IMR-90 (cell line): ENCODE data around the gene CTPS1. TPM values are rescaled to one million over a fixed set of nuclear protein-coding genes. Genes with fewer than 3 reads are reported as not detected.

Source experiments
- ATAC-seq: fragments of 200-7000 bp; cut with Tn5 transposase; 2 replicates; pipeline ENCODE4 v1.9.1; 2020; ENCODE audit warnings: low read depth, mild to moderate bottlenecking, moderate library complexity
- BruUV-seq: library from RNA; stranded (reverse); fragments of 400-500 nt; replicated peaks from 2 replicates; lab custom pipeline; 2021; lab: Mats Ljungman, UMichigan
- CTCF ChIA-PET: fragments of 300-600 bp; formaldehyde crosslinking; extraction: SDS; loops from one replicate; lab custom pipeline; 2021; ENCODE audit warnings: antibody characterized with exemption; lab: Yijun Ruan, JAX
- POLR2A ChIA-PET: fragments of 300-600 bp; sonication (Branson Sonifier 250); formaldehyde crosslinking; loops from one replicate; lab custom pipeline; 2022; ENCODE audit warnings: antibody characterized with exemption; ENCODE audit not compliant: unreplicated experiment; lab: Charles Lee
- DNase-seq: peaks from one replicate; pipeline ENCODE4 v3.0.0; 2013
- H2AFZ ChIP-seq: replicated peaks from 2 replicates; pipeline ENCODE3; 2013; ENCODE audit warnings: low read length, mild to moderate bottlenecking; ENCODE audit not compliant: poor library complexity
- H2AK5ac ChIP-seq: 2 replicates; pipeline ENCODE4 v1.6.1; 2013; ENCODE audit warnings: low read depth, low read length, inconsistent platforms
- H2AK9ac ChIP-seq: replicated peaks from 2 replicates; pipeline ENCODE3; 2013; ENCODE audit warnings: mild to moderate bottlenecking, low read depth, low read length, moderate library complexity; ENCODE audit not compliant: poor library complexity
- H2BK120ac ChIP-seq: 2 replicates; pipeline ENCODE4 v1.6.1; 2013; ENCODE audit warnings: low read depth, low read length, inconsistent platforms
- H2BK15ac ChIP-seq: 3 replicates; pipeline ENCODE4 v1.6.1; 2013; ENCODE audit warnings: low read depth, low read length, inconsistent platforms
- H2BK20ac ChIP-seq: 2 replicates; pipeline ENCODE4 v1.6.1; 2013; ENCODE audit warnings: low read depth, mild to moderate bottlenecking, inconsistent platforms, low read length, moderate library complexity
- H2BK5ac ChIP-seq: 2 replicates; pipeline ENCODE4 v1.6.1; 2013; ENCODE audit warnings: mild to moderate bottlenecking, low read depth, low read length, inconsistent platforms; ENCODE audit not compliant: poor library complexity, severe bottlenecking
- H3K14ac ChIP-seq: replicated peaks from 2 replicates; pipeline ENCODE4 v1.6.1; 2013; ENCODE audit warnings: low read depth, low read length, inconsistent platforms
- H3K18ac ChIP-seq: 2 replicates; pipeline ENCODE4 v1.6.1; 2013; ENCODE audit warnings: low read depth, low read length, control low read depth
- H3K23ac ChIP-seq: 2 replicates; pipeline ENCODE4 v1.6.1; 2013; ENCODE audit warnings: low read depth, low read length, inconsistent platforms
- H3K27ac ChIP-seq: 2 replicates; pipeline ENCODE4 v1.5.1; 2013; ENCODE audit warnings: mild to moderate bottlenecking, control low read depth, low read length; ENCODE audit not compliant: insufficient read depth
- H3K27me3 ChIP-seq: 2 replicates; pipeline ENCODE4 v1.6.1; 2013; ENCODE audit warnings: low read length; ENCODE audit not compliant: control insufficient read depth, insufficient read depth
- H3K36me3 ChIP-seq: 2 replicates; pipeline ENCODE4 v1.6.1; 2013; ENCODE audit warnings: low read length, mixed read lengths; ENCODE audit not compliant: control insufficient read depth, insufficient read depth
- H3K4ac ChIP-seq: 2 replicates; pipeline ENCODE4 v1.6.1; 2013; ENCODE audit warnings: low read depth, low read length, inconsistent platforms
- H3K4me1 ChIP-seq: 2 replicates; pipeline ENCODE4 v1.6.1; 2013; ENCODE audit warnings: low read length, mixed read lengths; ENCODE audit not compliant: control insufficient read depth, insufficient read depth
- H3K4me2 ChIP-seq: 2 replicates; pipeline ENCODE4 v1.6.1; 2013; ENCODE audit warnings: low read depth, mild to moderate bottlenecking, control low read depth, low read length, moderate library complexity
- H3K4me3 ChIP-seq: 2 replicates; pipeline ENCODE4 v1.5.1; 2013; ENCODE audit warnings: low read depth, mild to moderate bottlenecking, control low read depth, low read length, moderate library complexity; ENCODE audit not compliant: insufficient read depth
- H3K56ac ChIP-seq: 2 replicates; pipeline ENCODE4 v1.6.1; 2013; ENCODE audit warnings: low read length, inconsistent platforms; ENCODE audit not compliant: insufficient read depth; ENCODE audit errors: extremely low read depth
- H3K79me1 ChIP-seq, 2 experiments: 2 replicates each; pipeline ENCODE4 v1.6.1; 2013; ENCODE audit warnings: low read length in 2 of 2, inconsistent platforms in 1 of 2, low read depth in 1 of 2
- H3K9ac ChIP-seq: 2 replicates; pipeline ENCODE4 v1.6.1; 2013; ENCODE audit warnings: low read depth, low read length, control low read depth
- H3K9me1 ChIP-seq: 2 replicates; pipeline ENCODE4 v1.6.1; 2013; ENCODE audit warnings: low read length, inconsistent platforms; ENCODE audit not compliant: insufficient read depth
- H3K9me3 ChIP-seq: 2 replicates; pipeline ENCODE4 v1.6.1; 2013; ENCODE audit warnings: low read length; ENCODE audit not compliant: control insufficient read depth, insufficient read depth
- H4K20me1 ChIP-seq: 2 replicates; pipeline ENCODE4 v1.6.1; 2013; ENCODE audit warnings: low read length, inconsistent platforms; ENCODE audit not compliant: insufficient read depth
- H4K5ac ChIP-seq: 2 replicates; pipeline ENCODE4 v1.6.1; 2013; ENCODE audit warnings: mild to moderate bottlenecking, low read depth, low read length, control low read depth
- H4K8ac ChIP-seq, 2 experiments: 2 replicates each; pipeline ENCODE4 v1.6.1; 2013; ENCODE audit warnings: low read depth in 2 of 2, low read length in 2 of 2, control low read depth in 1 of 2, inconsistent platforms in 1 of 2
- H4K91ac ChIP-seq: 2 replicates; pipeline ENCODE4 v1.6.1; 2013; ENCODE audit warnings: low read depth, low read length, inconsistent platforms; ENCODE audit not compliant: insufficient read depth
- BHLHE40 ChIP-seq: fragments of 150-350 bp; IDR thresholded peaks from 2 replicates; pipeline ENCODE4 v1.6.1; 2016; ENCODE audit warnings: mild to moderate bottlenecking, low read depth, low read length
- CEBPB ChIP-seq: IDR thresholded peaks from 2 replicates; pipeline ENCODE4 v1.6.1; 2012; ENCODE audit warnings: low read depth, low read length, improper control_type of control experiment
- CHD1 ChIP-seq: IDR thresholded peaks from 2 replicates; pipeline ENCODE4 v1.6.1; 2012; ENCODE audit warnings: low read depth, low read length, improper control_type of control experiment
- FOS ChIP-seq: fragments of 150-350 bp; IDR thresholded peaks from 2 replicates; pipeline ENCODE4 v1.6.1; 2016; ENCODE audit warnings: low read depth, low read length
- MAFK ChIP-seq: IDR thresholded peaks from 2 replicates; pipeline ENCODE4 v1.6.1; 2012; ENCODE audit warnings: low read depth, low read length, improper control_type of control experiment
- MAZ ChIP-seq: IDR thresholded peaks from 2 replicates; pipeline ENCODE4 v1.6.1; 2012; ENCODE audit warnings: low read depth, mild to moderate bottlenecking, low read length, improper control_type of control experiment, moderate library complexity, borderline replicate concordance
- MXI1 ChIP-seq: IDR thresholded peaks from 2 replicates; pipeline ENCODE4 v1.6.1; 2012; ENCODE audit warnings: low read depth, mild to moderate bottlenecking, low read length, moderate library complexity, borderline replicate concordance
- NFE2L2 ChIP-seq: fragments of 150-350 bp; IDR thresholded peaks from 2 replicates; pipeline ENCODE4 v1.6.1; 2016; ENCODE audit warnings: low read depth, mild to moderate bottlenecking, low read length
- POLR2A ChIP-seq: IDR thresholded peaks from 2 replicates; pipeline ENCODE4 v1.6.1; 2012; ENCODE audit warnings: mild to moderate bottlenecking, low read depth, low read length
- RAD21 ChIP-seq: IDR thresholded peaks from 2 replicates; pipeline ENCODE4 v1.6.1; 2012; ENCODE audit warnings: low read length, improper control_type of control experiment
- RCOR1 ChIP-seq: IDR thresholded peaks from 2 replicates; pipeline ENCODE4 v1.6.1; 2012; ENCODE audit warnings: mild to moderate bottlenecking, low read length, improper control_type of control experiment; ENCODE audit not compliant: insufficient replicate concordance
- RFX5 ChIP-seq: IDR thresholded peaks from 2 replicates; pipeline ENCODE4 v1.8.0; 2012; ENCODE audit warnings: low read depth, mild to moderate bottlenecking, low read length, moderate library complexity
- SMC3 ChIP-seq: fragments of 150-350 bp; IDR thresholded peaks from 2 replicates; pipeline ENCODE4 v1.6.1; 2016; ENCODE audit warnings: low read depth, mild to moderate bottlenecking, antibody characterized with exemption, low read length, moderate library complexity
- USF2 ChIP-seq: fragments of 150-350 bp; IDR thresholded peaks from 2 replicates; pipeline ENCODE4 v1.6.1; 2017; ENCODE audit warnings: mild to moderate bottlenecking, antibody characterized with exemption, low read length, low read depth
- WGBS, 2 experiments: methylation state at CpG; one replicate each; pipeline versions ENCODE4 v1.1.5 to v1.1.7; 2013; ENCODE audit warnings: missing lambda C conversion rate in 2 of 2; ENCODE audit not compliant: insufficient read length in 1 of 2; ENCODE audit errors: extremely low coverage in 2 of 2; 5-methylcytosine and 5-hydroxymethylcytosine counted together
- dilution Hi-C: fragments of 300-500 bp; cut with HindIII; formaldehyde crosslinking; loops from one replicate; pipeline ENCODE4 v1.14.3; 2018; ENCODE audit warnings: low sequenced_read_pairs; ENCODE audit not compliant: unreplicated experiment
- in situ Hi-C: fragments of 300-500 bp; cut with MboI; formaldehyde crosslinking; loops from 3 replicates; pipeline ENCODE4 v1.14.3; 2019; ENCODE audit warnings: low sequenced_read_pairs, inconsistent platforms, mixed read lengths
- intact Hi-C: fragments of 100-400 bp; cut with micrococcal nuclease; formaldehyde crosslinking; loops from 2 replicates; pipeline ENCODE4 v1.10.0; 2022
- polyA plus RNA-seq, 3 experiments: library from polyadenylated mRNA; depleted of rRNA; stranded (reverse); fragments of >200 nt; gene quantifications; 2 replicates each; pipeline ENCODE4 v1.2.3, GENCODE V29; 2012; ENCODE audit warnings: low replicate concordance in 1 of 3
- total RNA-seq: library from RNA; depleted of rRNA; stranded (reverse); fragments of >200 nt; gene quantifications from 2 replicates; pipeline ENCODE4 v1.2.3, GENCODE V29; 2012
- TF ChIP-seq, protein P1 (sequence below): fragments of 150-350 bp; IDR thresholded peaks from 2 replicates; pipeline ENCODE4 v1.6.1; 2016; ENCODE audit warnings: low read depth, mild to moderate bottlenecking, low read length, moderate library complexity, borderline replicate concordance
- TF ChIP-seq, protein P2 (sequence below): conservative IDR thresholded peaks from 2 replicates; pipeline ENCODE4 v1.5.1; 2012; ENCODE audit warnings: mild to moderate bottlenecking, low read depth, low read length, improper control_type of control experiment

The CTPS1 gene
- total and polyA plus RNA-seq, 2 of the 4 experiments (the other 2 are of a cell fraction): 40.4 to 41.0 TPM

- H3K27ac ChIP-seq: no peak overlapping the region
- no peak overlapping the region for H3K56ac ChIP-seq
- WGBS, 2 experiments: 91% methylated on average over 10 of the region's 17 CpGs; no CpG with 5 or more reads in 1 of the 2 experiments
- DNase-seq (no peak), ATAC-seq (no peak)
- no peak overlapping the region for H2AFZ ChIP-seq
- H3K79me1 ChIP-seq: no peaks in the 10 kb centered on the region
- H3K27me3 ChIP-seq: no peaks in the 10 kb centered on the region
- H2BK20ac ChIP-seq: no peak overlapping the region
- H4K91ac ChIP-seq: no peak overlapping the region
- H2BK15ac ChIP-seq: no peak overlapping the region
- no peak overlapping the region for H2AK9ac ChIP-seq
- H3K9ac ChIP-seq: no peak overlapping the region
- no peak overlapping the region for H3K4me3 ChIP-seq
- BruUV-seq: no TSS peak
- CTCF ChIA-PET: no interaction called here
- peaks cover 9% of the 10 kb centered on the region; the same call in 1 of the 2 replicates for H4K20me1 ChIP-seq
- H3K4me2 ChIP-seq: no peak overlapping the region
- no peak overlapping the region for H2BK120ac ChIP-seq
- in situ Hi-C loops (no loop called here), dilution Hi-C loops (no loop called here), intact Hi-C loops (loop anchor here (5.0 kb wide), 1 partner anchor 412 kb away; no protein-coding TSS in a partner anchor)
- POLR2A ChIA-PET: no interaction called here
- H3K14ac ChIP-seq: no peak overlapping the region
- no peak overlapping the region for H3K18ac ChIP-seq
- H3K4me1 ChIP-seq: peaks cover 5% of the 10 kb centered on the region
- H2BK5ac ChIP-seq: no peak overlapping the region
- no peak overlapping the region for H2AK5ac ChIP-seq
- H3K9me3 ChIP-seq: no peaks in the 10 kb centered on the region
- H4K8ac ChIP-seq: no peak overlapping the region
- peaks cover 14% of the 10 kb centered on the region for H3K9me1 ChIP-seq
- H3K36me3 ChIP-seq: peaks cover 14% of the 10 kb centered on the region
- H4K5ac ChIP-seq: no peak overlapping the region
- TF ChIP-seq MXI1 (no peak), USF2 (no peak), RAD21 (no peak), CEBPB (no peak), RCOR1 (no peak), BHLHE40 (no peak), RFX5 (no peak), SMC3 (no peak), CHD1 (no peak), MAZ (no peak), MAFK (no peak), FOS (no peak), POLR2A (no peak), NFE2L2 (no peak)
- TF ChIP-seq, protein P1, sequence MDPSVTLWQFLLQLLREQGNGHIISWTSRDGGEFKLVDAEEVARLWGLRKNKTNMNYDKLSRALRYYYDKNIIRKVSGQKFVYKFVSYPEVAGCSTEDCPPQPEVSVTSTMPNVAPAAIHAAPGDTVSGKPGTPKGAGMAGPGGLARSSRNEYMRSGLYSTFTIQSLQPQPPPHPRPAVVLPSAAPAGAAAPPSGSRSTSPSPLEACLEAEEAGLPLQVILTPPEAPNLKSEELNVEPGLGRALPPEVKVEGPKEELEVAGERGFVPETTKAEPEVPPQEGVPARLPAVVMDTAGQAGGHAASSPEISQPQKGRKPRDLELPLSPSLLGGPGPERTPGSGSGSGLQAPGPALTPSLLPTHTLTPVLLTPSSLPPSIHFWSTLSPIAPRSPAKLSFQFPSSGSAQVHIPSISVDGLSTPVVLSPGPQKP: no peak
- TF ChIP-seq, protein P2, sequence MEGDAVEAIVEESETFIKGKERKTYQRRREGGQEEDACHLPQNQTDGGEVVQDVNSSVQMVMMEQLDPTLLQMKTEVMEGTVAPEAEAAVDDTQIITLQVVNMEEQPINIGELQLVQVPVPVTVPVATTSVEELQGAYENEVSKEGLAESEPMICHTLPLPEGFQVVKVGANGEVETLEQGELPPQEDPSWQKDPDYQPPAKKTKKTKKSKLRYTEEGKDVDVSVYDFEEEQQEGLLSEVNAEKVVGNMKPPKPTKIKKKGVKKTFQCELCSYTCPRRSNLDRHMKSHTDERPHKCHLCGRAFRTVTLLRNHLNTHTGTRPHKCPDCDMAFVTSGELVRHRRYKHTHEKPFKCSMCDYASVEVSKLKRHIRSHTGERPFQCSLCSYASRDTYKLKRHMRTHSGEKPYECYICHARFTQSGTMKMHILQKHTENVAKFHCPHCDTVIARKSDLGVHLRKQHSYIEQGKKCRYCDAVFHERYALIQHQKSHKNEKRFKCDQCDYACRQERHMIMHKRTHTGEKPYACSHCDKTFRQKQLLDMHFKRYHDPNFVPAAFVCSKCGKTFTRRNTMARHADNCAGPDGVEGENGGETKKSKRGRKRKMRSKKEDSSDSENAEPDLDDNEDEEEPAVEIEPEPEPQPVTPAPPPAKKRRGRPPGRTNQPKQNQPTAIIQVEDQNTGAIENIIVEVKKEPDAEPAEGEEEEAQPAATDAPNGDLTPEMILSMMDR: no peak
- H3K4ac ChIP-seq: no peak overlapping the region
- no peak overlapping the region for H3K23ac ChIP-seq
Measured at GRCh38 chr1:41020109-41020576, 40.6 kb downstream of the CTPS1 start.
